ENCODE results near the gene PIAS4.

DNA sequence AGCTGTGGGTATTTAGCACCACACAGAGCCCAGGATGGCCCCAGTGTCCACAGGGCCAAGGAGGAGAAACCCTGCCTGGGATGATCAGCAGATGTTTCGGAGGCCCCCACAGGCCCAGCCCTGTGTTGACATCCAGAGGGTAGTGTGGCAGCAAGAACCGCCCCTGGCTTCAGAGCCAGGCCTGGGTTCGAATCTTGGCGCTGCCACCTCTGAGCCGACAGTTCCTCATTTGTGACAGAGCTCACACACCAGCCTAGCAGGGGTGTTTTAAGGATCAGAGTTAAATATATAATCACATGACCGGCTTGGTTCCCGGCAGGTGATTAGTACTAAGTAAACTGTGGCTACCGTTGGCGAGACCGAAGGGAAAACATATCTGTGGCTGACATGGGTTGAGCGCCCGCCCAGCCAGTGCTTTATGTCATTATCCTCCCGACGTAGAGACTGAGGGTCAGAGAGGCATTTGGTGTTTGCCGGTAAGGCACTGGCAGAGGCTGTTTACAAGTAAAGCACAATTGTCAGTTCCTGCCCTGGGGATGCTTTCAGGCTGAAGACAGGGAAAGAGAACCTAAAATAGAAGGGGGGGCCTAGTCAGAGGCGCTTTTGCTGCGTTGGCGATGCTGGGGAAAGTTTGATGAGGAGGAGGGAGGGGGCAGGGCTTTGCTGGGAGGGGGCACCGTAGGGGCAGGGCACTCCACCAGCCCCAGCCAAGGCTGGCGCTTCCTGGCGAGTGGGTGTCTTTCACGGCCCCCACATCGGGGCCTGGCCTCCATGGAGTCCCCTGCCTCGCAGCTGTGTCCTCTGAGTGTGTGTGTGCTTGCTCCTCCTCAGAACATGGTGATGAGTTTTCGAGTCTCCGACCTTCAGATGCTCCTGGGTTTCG is 4.8 kb downstream of the PIAS4 start:
- TF ChIP-seq, protein P1, sequence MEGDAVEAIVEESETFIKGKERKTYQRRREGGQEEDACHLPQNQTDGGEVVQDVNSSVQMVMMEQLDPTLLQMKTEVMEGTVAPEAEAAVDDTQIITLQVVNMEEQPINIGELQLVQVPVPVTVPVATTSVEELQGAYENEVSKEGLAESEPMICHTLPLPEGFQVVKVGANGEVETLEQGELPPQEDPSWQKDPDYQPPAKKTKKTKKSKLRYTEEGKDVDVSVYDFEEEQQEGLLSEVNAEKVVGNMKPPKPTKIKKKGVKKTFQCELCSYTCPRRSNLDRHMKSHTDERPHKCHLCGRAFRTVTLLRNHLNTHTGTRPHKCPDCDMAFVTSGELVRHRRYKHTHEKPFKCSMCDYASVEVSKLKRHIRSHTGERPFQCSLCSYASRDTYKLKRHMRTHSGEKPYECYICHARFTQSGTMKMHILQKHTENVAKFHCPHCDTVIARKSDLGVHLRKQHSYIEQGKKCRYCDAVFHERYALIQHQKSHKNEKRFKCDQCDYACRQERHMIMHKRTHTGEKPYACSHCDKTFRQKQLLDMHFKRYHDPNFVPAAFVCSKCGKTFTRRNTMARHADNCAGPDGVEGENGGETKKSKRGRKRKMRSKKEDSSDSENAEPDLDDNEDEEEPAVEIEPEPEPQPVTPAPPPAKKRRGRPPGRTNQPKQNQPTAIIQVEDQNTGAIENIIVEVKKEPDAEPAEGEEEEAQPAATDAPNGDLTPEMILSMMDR (IDR thresholded peaks at IDR 0.05): no peak
- no peak for TF ChIP-seq EP300 (IDR thresholded peaks at IDR 0.05)
